Natural killer cell (primary cell): Measurements from ENCODE around the gene MICALL2. TPM values are rescaled to one million over a fixed set of nuclear protein-coding genes. Genes with fewer than 3 reads are reported as not detected.

Experiments used
- ATAC-seq, 3 donors: fragments of 150-1000 bp in 2 of 3; fragments of 200-7000 bp in 1 of 3; cut with Tn5 transposase; 1 replicate in 1 of 3; 2 replicates in 2 of 3; pipeline ENCODE4 v1.10.0; 2021; ENCODE audit warnings: mild to moderate bottlenecking in 2 of 3, moderate library complexity in 2 of 3
- DNase-seq, 2 donors: peaks; one replicate each; pipeline versions ENCODE4 v3.0.0 to v3.0.0-alpha.2; 2013 to 2021; ENCODE audit warnings: mixed read lengths in 1 of 2
- H3K27ac ChIP-seq: one replicate; pipeline ENCODE4 v1.5.1; 2013; ENCODE audit warnings: mild to moderate bottlenecking, low read length
- H3K27me3 ChIP-seq: one replicate; pipeline ENCODE4 v1.6.1; 2013; ENCODE audit warnings: low read length; ENCODE audit not compliant: control insufficient read depth, insufficient read depth
- H3K36me3 ChIP-seq: one replicate; pipeline ENCODE4 v1.6.1; 2013; ENCODE audit warnings: low read length; ENCODE audit not compliant: control insufficient read depth, insufficient read depth
- H3K4me1 ChIP-seq: one replicate; pipeline ENCODE4 v1.6.1; 2013; ENCODE audit warnings: low read length; ENCODE audit not compliant: control insufficient read depth, insufficient read depth
- H3K4me3 ChIP-seq: one replicate; pipeline ENCODE4 v1.5.1; 2013; ENCODE audit warnings: low read length
- H3K9me3 ChIP-seq: one replicate; pipeline ENCODE4 v1.6.1; 2013; ENCODE audit warnings: low read length; ENCODE audit not compliant: control insufficient read depth, insufficient read depth
- H3K27ac Mint-ChIP-seq, 2 donors: one replicate each; pipeline ENCODE4 v1.8.0; 2022; ENCODE audit warnings: mild to moderate bottlenecking in 2 of 2, mixed read lengths in 2 of 2, moderate library complexity in 1 of 2
- H3K27me3 Mint-ChIP-seq, 2 donors: one replicate each; pipeline ENCODE4 v1.8.0; 2022; ENCODE audit warnings: low read depth in 2 of 2, mixed read lengths in 2 of 2
- H3K36me3 Mint-ChIP-seq: one replicate; pipeline ENCODE4 v1.8.0; 2022; ENCODE audit warnings: mixed read lengths
- H3K4me1 Mint-ChIP-seq, 2 donors: one replicate each; pipeline ENCODE4 v1.8.0; 2022; ENCODE audit warnings: mixed read lengths in 2 of 2
- H3K4me3 Mint-ChIP-seq: one replicate; pipeline ENCODE4 v1.8.0; 2022; ENCODE audit warnings: mild to moderate bottlenecking, moderate library complexity, mixed read lengths
- H3K9me3 Mint-ChIP-seq, 2 donors: one replicate each; pipeline ENCODE4 v1.8.0; 2022; ENCODE audit warnings: mixed read lengths in 2 of 2
- CTCF ChIP-seq: fragments of 200-600 bp; IDR thresholded peaks from one replicate; pipeline ENCODE4 v1.8.0; 2022; ENCODE audit warnings: antibody characterized with exemption
- WGBS: methylation state at CpG from one replicate; pipeline ENCODE4 v1.1.7; 2013; ENCODE audit warnings: missing lambda C conversion rate; ENCODE audit not compliant: insufficient coverage; 5-methylcytosine and 5-hydroxymethylcytosine counted together
- intact Hi-C: fragments of 100-400 bp; cut with micrococcal nuclease; formaldehyde crosslinking; loops from one replicate; pipeline ENCODE4 v1.14.2; 2022
- total RNA-seq, 4 donors: library from RNA; stranded (reverse); fragments of 120-200 nt in 1 of 4; gene quantifications; one replicate each; pipeline versions ENCODE4 v1.2.3 to v1.2.4, GENCODE V29; 2013 to 2022

The MICALL2 gene
- total RNA-seq, 3 donors from 2014 or later (not counting 1 experiment from before 2014, with no cell fraction given): 2.5 to 4.4 (median 2.8) TPM

- H3K4me3 ChIP-seq: no peak overlapping the region
- no peaks in the 10 kb centered on the region for H3K27me3 ChIP-seq
- peaks cover 46% of the 10 kb centered on the region for H3K36me3 ChIP-seq
- no peaks in the 10 kb centered on the region for H3K4me1 Mint-ChIP-seq
- H3K9me3 ChIP-seq: no peaks in the 10 kb centered on the region
- no peaks in the 10 kb centered on the region for H3K27me3 Mint-ChIP-seq
- no peak overlapping the region for H3K27ac ChIP-seq
- no peaks in the 10 kb centered on the region for H3K9me3 Mint-ChIP-seq
- TF ChIP-seq CTCF: no peak
- H3K36me3 Mint-ChIP-seq: no peaks in the 10 kb centered on the region
- no peak for ATAC-seq
- H3K27ac Mint-ChIP-seq: no peak overlapping the region
- no peak for DNase-seq
- H3K4me1 ChIP-seq: no peaks in the 10 kb centered on the region
- intact Hi-C loops: no loop called here
- no peak overlapping the region for H3K4me3 Mint-ChIP-seq
- WGBS: 95% methylated on average over 26 of the region's 26 CpGs
Observed at GRCh38 chr7:1493571-1493970, 34.3 kb upstream of the MICALL2 start.

GRCh38 chr7:1493129-1493528, 33.9 kb upstream of the MICALL2 start:
- H3K27me3 Mint-ChIP-seq: no peaks in the 10 kb centered on the region
- ATAC-seq (no peak), DNase-seq (no peak)
- intact Hi-C loops: no loop called here
- Histone ChIP-seq H3K27me3 (no peaks in the 10 kb centered on the region), H3K27ac (no peak overlapping the region), H3K36me3 (peaks cover 47% of the 10 kb centered on the region), H3K4me1 (no peaks in the 10 kb centered on the region), H3K9me3 (no peaks in the 10 kb centered on the region), H3K4me3 (no peak overlapping the region)
- H3K27ac Mint-ChIP-seq: no peak overlapping the region
- WGBS: 93% methylated on average over 20 of the region's 20 CpGs
- no peaks in the 10 kb centered on the region for H3K4me1 Mint-ChIP-seq
- H3K9me3 Mint-ChIP-seq: no peaks in the 10 kb centered on the region
- H3K4me3 Mint-ChIP-seq: no peak overlapping the region
- no peaks in the 10 kb centered on the region for H3K36me3 Mint-ChIP-seq
- no peak for TF ChIP-seq CTCF

GRCh38 chr7:1492640-1493039, 33.4 kb upstream of the MICALL2 start:
- Histone ChIP-seq H3K27ac (no peak overlapping the region), H3K4me3 (no peak overlapping the region), H3K36me3 (peaks cover 47% of the 10 kb centered on the region), H3K27me3 (no peaks in the 10 kb centered on the region), H3K4me1 (no peaks in the 10 kb centered on the region), H3K9me3 (no peaks in the 10 kb centered on the region)
- no peak for TF ChIP-seq CTCF
- Mint-ChIP-seq H3K27ac (no peak overlapping the region), H3K27me3 (no peaks in the 10 kb centered on the region), H3K36me3 (no peaks in the 10 kb centered on the region), H3K4me1 (no peaks in the 10 kb centered on the region), H3K4me3 (no peak overlapping the region), H3K9me3 (no peaks in the 10 kb centered on the region)
- ATAC-seq: no peak
- intact Hi-C loops: no loop called here
- 93% methylated on average over 18 of the region's 33 CpGs for WGBS
- DNase-seq: no peak

GRCh38 chr7:1492221-1492620, 33.0 kb upstream of the MICALL2 start:
- intact Hi-C loops: no loop called here
- Histone ChIP-seq H3K4me1 (no peaks in the 10 kb centered on the region), H3K27me3 (no peaks in the 10 kb centered on the region), H3K4me3 (no peak overlapping the region), H3K27ac (no peak overlapping the region), H3K36me3 (peaks cover 49% of the 10 kb centered on the region), H3K9me3 (no peaks in the 10 kb centered on the region)
- no peak for ATAC-seq
- Mint-ChIP-seq H3K27me3 (no peaks in the 10 kb centered on the region), H3K4me1 (no peaks in the 10 kb centered on the region), H3K9me3 (no peaks in the 10 kb centered on the region), H3K36me3 (no peaks in the 10 kb centered on the region), H3K4me3 (no peak overlapping the region), H3K27ac (no peak overlapping the region)
- no peak for TF ChIP-seq CTCF
- WGBS: 97% methylated on average over 10 of the region's 10 CpGs
- DNase-seq: no peak
